ENCODE results near the gene RNF168. TPM values are rescaled to one million over a fixed set of nuclear protein-coding genes. Genes with fewer than 3 reads are reported as not detected.
A peak's percentile ranks its signal among the peaks of the same experiment; 100 is the strongest.
"Not testable (repeated sequence)": the region's sequence is repeated elsewhere in the genome, so short reads cannot be mapped to it uniquely, and the experiment has no call there.

The RNF168 gene
- polyA plus RNA-seq, 3 donors, result 4.4 to 6.9 (median 6.7) TPM

DNA sequence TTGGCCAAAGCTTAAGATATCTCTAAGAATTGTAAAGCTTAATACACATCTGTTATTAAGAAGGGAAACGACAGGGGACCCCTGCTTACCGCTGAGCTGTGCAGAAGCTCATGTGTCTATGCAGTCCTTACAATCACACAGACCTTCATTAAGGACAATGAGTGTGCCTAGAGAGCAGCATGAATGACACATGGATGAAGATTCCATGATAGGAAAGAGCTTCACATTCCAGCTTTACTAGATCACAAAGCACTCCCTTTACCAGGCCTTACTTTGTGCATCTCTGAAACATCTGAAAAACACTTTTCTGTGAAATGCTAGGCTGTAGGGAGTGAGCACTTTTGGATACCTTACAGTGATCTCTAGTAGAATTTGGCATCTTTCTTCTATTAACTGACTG lies 32.0 kb downstream of the RNF168 start:
- Histone ChIP-seq H3K9ac (ENCODE audit: insufficient read depth, low read length, poor library complexity, severe bottlenecking) (no peak overlapping the region), H3K27ac (ENCODE audit: low read depth in 1 of 2, low read length in 2 of 2) (peak overlapping the region in 1 of 2 donors; percentile 8), H3K27me3 (ENCODE audit: control insufficient read depth in 2 of 2, insufficient read depth in 2 of 2, low read length in 2 of 2) (no peaks in the 10 kb centered on the region), H3K9me3 (replicated peaks in 1 of 2; ENCODE audit: control insufficient read depth in 1 of 2, insufficient read depth in 1 of 2, low read length in 2 of 2) (no peaks in the 10 kb centered on the region), H3K4me1 (ENCODE audit: control insufficient read depth in 1 of 2, insufficient read depth in 2 of 2, low read length in 2 of 2) (no peaks in the 10 kb centered on the region), H3K36me3 (replicated peaks in 1 of 2; ENCODE audit: control insufficient read depth in 1 of 2, insufficient read depth in 2 of 2, low read length in 2 of 2) (peaks cover 52 to 81% of the 10 kb centered on the region in 2 donors), H3K4me2 (replicated peaks; ENCODE audit: extremely low read depth, low read length, poor library complexity, severe bottlenecking) (no peak overlapping the region), H2AFZ (ENCODE audit: insufficient read depth, low read depth, low read length, poor library complexity, severe bottlenecking) (no peak overlapping the region), H3K4me3 (replicated peaks in 1 of 3; ENCODE audit: low read depth in 2 of 3, low read length in 3 of 3) (no peak overlapping the region), H3K79me2 (ENCODE audit: insufficient read depth, low read length) (peaks cover 12% of the 10 kb centered on the region), H4K20me1 (ENCODE audit: insufficient read depth, low read length) (peaks cover 9% of the 10 kb centered on the region)
- Mint-ChIP-seq H3K27me3 (ENCODE audit: low read depth in 3 of 3) (no peaks in the 10 kb centered on the region), H3K27ac (peak overlapping the region in 1 of 7 donors; percentile 38), H3K4me3 (no peak overlapping the region), H3K9me3 (peaks cover 0 to 2% (median 0%) of the 10 kb centered on the region in 7 donors), H3K36me3 (peaks cover 50 to 83% of the 10 kb centered on the region in 2 donors), H3K4me1 (no peaks in the 10 kb centered on the region)
- TF ChIP-seq, protein P1, sequence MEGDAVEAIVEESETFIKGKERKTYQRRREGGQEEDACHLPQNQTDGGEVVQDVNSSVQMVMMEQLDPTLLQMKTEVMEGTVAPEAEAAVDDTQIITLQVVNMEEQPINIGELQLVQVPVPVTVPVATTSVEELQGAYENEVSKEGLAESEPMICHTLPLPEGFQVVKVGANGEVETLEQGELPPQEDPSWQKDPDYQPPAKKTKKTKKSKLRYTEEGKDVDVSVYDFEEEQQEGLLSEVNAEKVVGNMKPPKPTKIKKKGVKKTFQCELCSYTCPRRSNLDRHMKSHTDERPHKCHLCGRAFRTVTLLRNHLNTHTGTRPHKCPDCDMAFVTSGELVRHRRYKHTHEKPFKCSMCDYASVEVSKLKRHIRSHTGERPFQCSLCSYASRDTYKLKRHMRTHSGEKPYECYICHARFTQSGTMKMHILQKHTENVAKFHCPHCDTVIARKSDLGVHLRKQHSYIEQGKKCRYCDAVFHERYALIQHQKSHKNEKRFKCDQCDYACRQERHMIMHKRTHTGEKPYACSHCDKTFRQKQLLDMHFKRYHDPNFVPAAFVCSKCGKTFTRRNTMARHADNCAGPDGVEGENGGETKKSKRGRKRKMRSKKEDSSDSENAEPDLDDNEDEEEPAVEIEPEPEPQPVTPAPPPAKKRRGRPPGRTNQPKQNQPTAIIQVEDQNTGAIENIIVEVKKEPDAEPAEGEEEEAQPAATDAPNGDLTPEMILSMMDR (IDR thresholded peaks at IDR 0.05), result no peak
- intact Hi-C loops (cut with micrococcal nuclease), result no loop called here
- WGBS (ENCODE audit: insufficient coverage), result no CpG with 5 or more reads among the region's 2 CpGs
- DNase-seq, result no peak

DNA sequence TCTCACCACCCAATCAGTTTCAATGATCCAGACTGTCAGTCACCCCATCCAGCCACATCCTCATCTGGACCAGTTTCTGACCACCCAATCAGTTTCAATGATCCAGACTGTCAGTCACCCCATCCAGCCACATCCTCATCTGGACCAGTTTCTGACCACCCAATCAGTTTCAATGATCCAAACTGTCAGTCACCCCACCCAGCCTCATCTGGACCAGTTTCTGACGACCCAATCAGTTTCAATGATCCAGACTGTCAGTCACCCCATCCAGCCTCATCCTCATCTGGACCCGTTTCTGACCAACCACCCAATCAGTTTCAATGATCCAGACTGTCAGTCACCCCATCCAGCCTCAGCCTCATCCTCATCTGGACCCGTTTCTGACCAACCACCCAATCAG lies 33.4 kb downstream of the RNF168 start:
- H3K36me3 Mint-ChIP-seq, result peaks cover 45 to 70% of the 10 kb centered on the region in 2 donors

More for the DNA sequence above, 33.4 kb downstream of the RNF168 start:
- WGBS (ENCODE audit: insufficient coverage), result 96% methylated on average over 3 of the region's 3 CpGs
- H3K9ac ChIP-seq (ENCODE audit: insufficient read depth, low read length, poor library complexity, severe bottlenecking); DNase-seq; H3K4me3 ChIP-seq (replicated peaks in 1 of 3; ENCODE audit: low read depth in 2 of 3, low read length in 3 of 3); H3K9me3 Mint-ChIP-seq; H4K20me1 ChIP-seq (ENCODE audit: insufficient read depth, low read length); H3K27me3 Mint-ChIP-seq (ENCODE audit: low read depth in 3 of 3); H3K9me3 ChIP-seq (replicated peaks in 1 of 2; ENCODE audit: control insufficient read depth in 1 of 2, insufficient read depth in 1 of 2, low read length in 2 of 2); H3K4me1 Mint-ChIP-seq; H3K4me2 ChIP-seq (replicated peaks; ENCODE audit: extremely low read depth, low read length, poor library complexity, severe bottlenecking); H3K4me1 ChIP-seq (ENCODE audit: control insufficient read depth in 1 of 2, insufficient read depth in 2 of 2, low read length in 2 of 2); H2AFZ ChIP-seq (ENCODE audit: insufficient read depth, low read depth, low read length, poor library complexity, severe bottlenecking); intact Hi-C loops (cut with micrococcal nuclease); H3K4me3 Mint-ChIP-seq; H3K27me3 ChIP-seq (ENCODE audit: control insufficient read depth in 2 of 2, insufficient read depth in 2 of 2, low read length in 2 of 2); H3K27ac ChIP-seq (ENCODE audit: low read depth in 1 of 2, low read length in 2 of 2): not testable (repeated sequence)
- peak overlapping the region in 2 of 7 donors; percentile 41 to 70 for H3K27ac Mint-ChIP-seq
- Histone ChIP-seq H3K36me3 (replicated peaks in 1 of 2; ENCODE audit: control insufficient read depth in 1 of 2, insufficient read depth in 2 of 2, low read length in 2 of 2) (peaks cover 50 to 71% of the 10 kb centered on the region in 2 donors), H3K79me2 (ENCODE audit: insufficient read depth, low read length) (peaks cover 12% of the 10 kb centered on the region)

All from CD14-positive monocyte (primary cell).